K562 (cell line): Measurements from ENCODE around the gene ARRDC5.
"Not testable (repeated sequence)": the region's sequence is repeated elsewhere in the genome, so short reads cannot be mapped to it uniquely, and the experiment has no call there.

ENCODE experiments used
- C11orf30 ChIP-seq: fragments of 450-650 bp; IDR thresholded peaks from 2 replicates; pipeline ENCODE4 v1.6.1; 2016; ENCODE audit warnings: low read depth, mild to moderate bottlenecking
- ELF1 ChIP-seq: fragments of 200-800 bp; sonication (Bioruptor generic); IDR thresholded peaks from 2 replicates; pipeline ENCODE4 v1.6.1; 2016; ENCODE audit warnings: missing genetic modification characterization, missing compliant biosample characterization
- JUNB ChIP-seq: fragments of 450-650 bp; formaldehyde crosslinking; conservative IDR thresholded peaks from 2 replicates; pipeline ENCODE4 v1.4.0; 2020; ENCODE audit warnings: mild to moderate bottlenecking
- PCBP1 ChIP-seq: fragments of 200-400 bp; formaldehyde crosslinking; IDR thresholded peaks from 2 replicates; pipeline ENCODE4 v1.6.1; 2018; ENCODE audit warnings: mild to moderate bottlenecking, low read depth, low read length; ENCODE audit not compliant: poor library complexity, severe bottlenecking
- POU5F1 ChIP-seq: fragments of 150-350 bp; IDR thresholded peaks from 2 replicates; pipeline ENCODE4 v1.6.1; 2014; ENCODE audit warnings: borderline replicate concordance, low read length, low read depth, mild to moderate bottlenecking; ENCODE audit not compliant: partially characterized antibody
- SIN3A ChIP-seq, 2 experiments: fragments of 150-350 bp in 1 of 2; IDR thresholded peaks; 2 replicates each; pipeline ENCODE4 v1.6.1; 2011 to 2016; ENCODE audit warnings: borderline replicate concordance in 2 of 2, low read depth in 2 of 2, low read length in 2 of 2, mild to moderate bottlenecking in 2 of 2, moderate library complexity in 2 of 2; ENCODE audit not compliant: control insufficient read depth in 1 of 2
- SNRNP70 ChIP-seq: fragments of 200-400 bp; formaldehyde crosslinking; optimal IDR thresholded peaks from 2 replicates; pipeline ENCODE3; 2017; ENCODE audit warnings: low read depth, low read length
- TCF7 ChIP-seq: sonication (generic); IDR thresholded peaks from 2 replicates; pipeline ENCODE4 v1.6.1; 2016; ENCODE audit warnings: antibody characterized with exemption, borderline replicate concordance
- TF ChIP-seq, protein P1 (sequence below): sonication (generic); formaldehyde crosslinking; IDR thresholded peaks from 2 replicates; pipeline ENCODE4 v1.8.1; 2023; ENCODE audit warnings: mild to moderate bottlenecking, missing genetic modification reagents
- TF ChIP-seq, protein P2 (sequence below): sonication (generic); formaldehyde crosslinking; IDR thresholded peaks from 2 replicates; pipeline ENCODE4 v1.8.0; 2022; ENCODE audit warnings: missing genetic modification reagents, mild to moderate bottlenecking, borderline replicate concordance
- TF ChIP-seq, protein P3 (sequence below): fragments of 450-650 bp; IDR thresholded peaks from 2 replicates; pipeline ENCODE4 v1.6.1; 2018; ENCODE audit not compliant: partially characterized antibody
- TF ChIP-seq, protein P4 (sequence below): fragments of 250-450 bp; sonication (Bioruptor Pico); IDR thresholded peaks from 2 replicates; pipeline ENCODE4 v1.8.0; 2021; ENCODE audit warnings: borderline replicate concordance, mild to moderate bottlenecking, moderate library complexity; ENCODE audit not compliant: poor library complexity, severe bottlenecking
- TF ChIP-seq, protein P5 (sequence below), 3 experiments: IDR thresholded peaks in 2 of 3; conservative IDR thresholded peaks in 1 of 3; 2 replicates each; pipeline ENCODE4 v1.5.1; 2011 to 2012; ENCODE audit warnings: low read length in 3 of 3, mild to moderate bottlenecking in 3 of 3, control low read depth in 2 of 3, improper control_type of control experiment in 1 of 3, inconsistent platforms in 1 of 3, low read depth in 1 of 3, mixed read lengths in 1 of 3, moderate library complexity in 1 of 3; ENCODE audit not compliant: insufficient read depth in 2 of 3

DNA sequence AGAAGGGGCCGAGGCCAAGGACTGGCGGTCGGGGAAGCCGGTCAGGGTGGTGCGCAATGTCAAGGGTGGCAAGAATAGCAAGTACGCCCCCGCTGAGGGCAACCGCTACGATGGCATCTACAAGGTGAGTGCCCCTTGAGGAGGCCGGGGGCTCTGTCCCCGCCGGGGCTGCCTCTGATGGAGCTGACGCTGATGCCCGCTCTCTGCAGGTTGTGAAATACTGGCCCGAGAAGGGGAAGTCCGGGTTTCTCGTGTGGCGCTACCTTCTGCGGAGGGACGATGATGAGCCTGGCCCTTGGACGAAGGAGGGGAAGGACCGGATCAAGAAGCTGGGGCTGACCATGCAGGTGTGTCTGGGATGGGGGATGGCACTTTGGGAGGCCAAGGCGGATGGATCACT is 48.0 kb upstream of the ARRDC5 start:
- TF ChIP-seq, protein P1, sequence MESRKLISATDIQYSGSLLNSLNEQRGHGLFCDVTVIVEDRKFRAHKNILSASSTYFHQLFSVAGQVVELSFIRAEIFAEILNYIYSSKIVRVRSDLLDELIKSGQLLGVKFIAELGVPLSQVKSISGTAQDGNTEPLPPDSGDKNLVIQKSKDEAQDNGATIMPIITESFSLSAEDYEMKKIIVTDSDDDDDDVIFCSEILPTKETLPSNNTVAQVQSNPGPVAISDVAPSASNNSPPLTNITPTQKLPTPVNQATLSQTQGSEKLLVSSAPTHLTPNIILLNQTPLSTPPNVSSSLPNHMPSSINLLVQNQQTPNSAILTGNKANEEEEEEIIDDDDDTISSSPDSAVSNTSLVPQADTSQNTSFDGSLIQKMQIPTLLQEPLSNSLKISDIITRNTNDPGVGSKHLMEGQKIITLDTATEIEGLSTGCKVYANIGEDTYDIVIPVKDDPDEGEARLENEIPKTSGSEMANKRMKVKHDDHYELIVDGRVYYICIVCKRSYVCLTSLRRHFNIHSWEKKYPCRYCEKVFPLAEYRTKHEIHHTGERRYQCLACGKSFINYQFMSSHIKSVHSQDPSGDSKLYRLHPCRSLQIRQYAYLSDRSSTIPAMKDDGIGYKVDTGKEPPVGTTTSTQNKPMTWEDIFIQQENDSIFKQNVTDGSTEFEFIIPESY (CRISPR knock-in tag): not testable (repeated sequence)
- TF ChIP-seq C11orf30; TCF7; SNRNP70; PCBP1; ELF1 (tag); POU5F1; JUNB (CRISPR knock-in tag); SIN3A (IDR thresholded peaks at IDR 0.05; ENCODE audit: borderline replicate concordance in 2 of 2, control insufficient read depth in 1 of 2, low read depth in 2 of 2, low read length in 2 of 2): not testable (repeated sequence)
- TF ChIP-seq, protein P2, sequence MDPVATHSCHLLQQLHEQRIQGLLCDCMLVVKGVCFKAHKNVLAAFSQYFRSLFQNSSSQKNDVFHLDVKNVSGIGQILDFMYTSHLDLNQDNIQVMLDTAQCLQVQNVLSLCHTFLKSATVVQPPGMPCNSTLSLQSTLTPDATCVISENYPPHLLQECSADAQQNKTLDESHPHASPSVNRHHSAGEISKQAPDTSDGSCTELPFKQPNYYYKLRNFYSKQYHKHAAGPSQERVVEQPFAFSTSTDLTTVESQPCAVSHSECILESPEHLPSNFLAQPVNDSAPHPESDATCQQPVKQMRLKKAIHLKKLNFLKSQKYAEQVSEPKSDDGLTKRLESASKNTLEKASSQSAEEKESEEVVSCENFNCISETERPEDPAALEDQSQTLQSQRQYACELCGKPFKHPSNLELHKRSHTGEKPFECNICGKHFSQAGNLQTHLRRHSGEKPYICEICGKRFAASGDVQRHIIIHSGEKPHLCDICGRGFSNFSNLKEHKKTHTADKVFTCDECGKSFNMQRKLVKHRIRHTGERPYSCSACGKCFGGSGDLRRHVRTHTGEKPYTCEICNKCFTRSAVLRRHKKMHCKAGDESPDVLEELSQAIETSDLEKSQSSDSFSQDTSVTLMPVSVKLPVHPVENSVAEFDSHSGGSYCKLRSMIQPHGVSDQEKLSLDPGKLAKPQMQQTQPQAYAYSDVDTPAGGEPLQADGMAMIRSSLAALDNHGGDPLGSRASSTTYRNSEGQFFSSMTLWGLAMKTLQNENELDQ (CRISPR knock-in tag): not testable (repeated sequence)
- TF ChIP-seq, protein P3, sequence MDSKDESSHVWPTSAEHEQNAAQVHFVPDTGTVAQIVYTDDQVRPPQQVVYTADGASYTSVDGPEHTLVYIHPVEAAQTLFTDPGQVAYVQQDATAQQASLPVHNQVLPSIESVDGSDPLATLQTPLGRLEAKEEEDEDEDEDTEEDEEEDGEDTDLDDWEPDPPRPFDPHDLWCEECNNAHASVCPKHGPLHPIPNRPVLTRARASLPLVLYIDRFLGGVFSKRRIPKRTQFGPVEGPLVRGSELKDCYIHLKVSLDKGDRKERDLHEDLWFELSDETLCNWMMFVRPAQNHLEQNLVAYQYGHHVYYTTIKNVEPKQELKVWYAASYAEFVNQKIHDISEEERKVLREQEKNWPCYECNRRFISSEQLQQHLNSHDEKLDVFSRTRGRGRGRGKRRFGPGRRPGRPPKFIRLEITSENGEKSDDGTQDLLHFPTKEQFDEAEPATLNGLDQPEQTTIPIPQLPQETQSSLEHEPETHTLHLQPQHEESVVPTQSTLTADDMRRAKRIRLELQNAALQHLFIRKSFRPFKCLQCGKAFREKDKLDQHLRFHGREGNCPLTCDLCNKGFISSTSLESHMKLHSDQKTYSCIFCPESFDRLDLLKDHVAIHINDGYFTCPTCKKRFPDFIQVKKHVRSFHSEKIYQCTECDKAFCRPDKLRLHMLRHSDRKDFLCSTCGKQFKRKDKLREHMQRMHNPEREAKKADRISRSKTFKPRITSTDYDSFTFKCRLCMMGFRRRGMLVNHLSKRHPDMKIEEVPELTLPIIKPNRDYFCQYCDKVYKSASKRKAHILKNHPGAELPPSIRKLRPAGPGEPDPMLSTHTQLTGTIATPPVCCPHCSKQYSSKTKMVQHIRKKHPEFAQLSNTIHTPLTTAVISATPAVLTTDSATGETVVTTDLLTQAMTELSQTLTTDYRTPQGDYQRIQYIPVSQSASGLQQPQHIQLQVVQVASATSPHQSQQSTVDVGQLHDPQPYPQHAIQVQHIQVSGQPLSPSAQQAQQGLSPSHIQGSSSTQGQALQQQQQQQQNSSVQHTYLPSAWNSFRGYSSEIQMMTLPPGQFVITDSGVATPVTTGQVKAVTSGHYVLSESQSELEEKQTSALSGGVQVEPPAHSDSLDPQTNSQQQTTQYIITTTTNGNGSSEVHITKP: not testable (repeated sequence)
- TF ChIP-seq, protein P4, sequence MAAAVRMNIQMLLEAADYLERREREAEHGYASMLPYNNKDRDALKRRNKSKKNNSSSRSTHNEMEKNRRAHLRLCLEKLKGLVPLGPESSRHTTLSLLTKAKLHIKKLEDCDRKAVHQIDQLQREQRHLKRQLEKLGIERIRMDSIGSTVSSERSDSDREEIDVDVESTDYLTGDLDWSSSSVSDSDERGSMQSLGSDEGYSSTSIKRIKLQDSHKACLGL (CRISPR knock-in tag): not testable (repeated sequence)
- TF ChIP-seq, protein P5, sequence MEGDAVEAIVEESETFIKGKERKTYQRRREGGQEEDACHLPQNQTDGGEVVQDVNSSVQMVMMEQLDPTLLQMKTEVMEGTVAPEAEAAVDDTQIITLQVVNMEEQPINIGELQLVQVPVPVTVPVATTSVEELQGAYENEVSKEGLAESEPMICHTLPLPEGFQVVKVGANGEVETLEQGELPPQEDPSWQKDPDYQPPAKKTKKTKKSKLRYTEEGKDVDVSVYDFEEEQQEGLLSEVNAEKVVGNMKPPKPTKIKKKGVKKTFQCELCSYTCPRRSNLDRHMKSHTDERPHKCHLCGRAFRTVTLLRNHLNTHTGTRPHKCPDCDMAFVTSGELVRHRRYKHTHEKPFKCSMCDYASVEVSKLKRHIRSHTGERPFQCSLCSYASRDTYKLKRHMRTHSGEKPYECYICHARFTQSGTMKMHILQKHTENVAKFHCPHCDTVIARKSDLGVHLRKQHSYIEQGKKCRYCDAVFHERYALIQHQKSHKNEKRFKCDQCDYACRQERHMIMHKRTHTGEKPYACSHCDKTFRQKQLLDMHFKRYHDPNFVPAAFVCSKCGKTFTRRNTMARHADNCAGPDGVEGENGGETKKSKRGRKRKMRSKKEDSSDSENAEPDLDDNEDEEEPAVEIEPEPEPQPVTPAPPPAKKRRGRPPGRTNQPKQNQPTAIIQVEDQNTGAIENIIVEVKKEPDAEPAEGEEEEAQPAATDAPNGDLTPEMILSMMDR (IDR thresholded peaks at IDR 0.05 in 2 of 3, conservative IDR thresholded peaks at IDR 0.05 in 1 of 3; ENCODE audit: insufficient read depth in 2 of 3, low read depth in 1 of 3, low read length in 3 of 3): not testable (repeated sequence)
